GM12873 (cell line): ENCODE measurements around the gene MDFIC.

Source experiments
- CTCF ChIP-seq: IDR thresholded peaks from 2 replicates; pipeline ENCODE4 v1.5.1; 2012; ENCODE audit warnings: low read depth, mild to moderate bottlenecking, moderate library complexity, low read length, control low read depth; ENCODE audit not compliant: insufficient read depth; ENCODE audit errors: missing control alignments

Gene MDFIC

GRCh38 chr7:115040495-115040894 lies 118.6 kb downstream of the MDFIC start:
- TF ChIP-seq CTCF: no peak

GRCh38 chr7:115042596-115042995 lies 120.7 kb downstream of the MDFIC start:
- TF ChIP-seq CTCF: no peak

- TF ChIP-seq CTCF: no peak
These were observed 121.7 kb downstream of the MDFIC start for GRCh38 chr7:115043605-115044004.

- no peak for TF ChIP-seq CTCF
These were observed 122.3 kb downstream of the MDFIC start for GRCh38 chr7:115044224-115044623.

- no peak for TF ChIP-seq CTCF
These were observed 126.2 kb downstream of the MDFIC start for GRCh38 chr7:115047958-115048720.

- no peak for TF ChIP-seq CTCF
These were observed 130.8 kb downstream of the MDFIC start for GRCh38 chr7:115052706-115053105.

GRCh38 chr7:115054478-115055065 lies 132.7 kb downstream of the MDFIC start:
- no peak for TF ChIP-seq CTCF
